Parathyroid adenoma (tissue), 2 donors: ENCODE measurements around the gene TRAPPC11.
A peak's percentile ranks its signal among the peaks of the same experiment; 100 is the strongest.
"Not testable (repeated sequence)": the region's sequence is repeated elsewhere in the genome, so short reads cannot be mapped to it uniquely, and the experiment has no call there.

ENCODE experiments used
- H2AFZ ChIP-seq: fragments of 300-600 bp; sonication (generic); one replicate; pipeline ENCODE4 v1.7.0; 2017; ENCODE audit warnings: antibody characterized with exemption, mild to moderate bottlenecking
- H3K27ac ChIP-seq: fragments of 300-600 bp; sonication (generic); one replicate; pipeline ENCODE4 v1.7.0; 2017
- H3K27me3 ChIP-seq: fragments of 300-600 bp; sonication (generic); one replicate; pipeline ENCODE4 v1.7.0; 2017; ENCODE audit warnings: low read length; ENCODE audit not compliant: control insufficient read depth, insufficient read depth
- H3K36me3 ChIP-seq: fragments of 300-600 bp; sonication (generic); one replicate; pipeline ENCODE4 v1.7.0; 2017; ENCODE audit warnings: low read length; ENCODE audit not compliant: control insufficient read depth, insufficient read depth
- H3K4me1 ChIP-seq: fragments of 300-600 bp; sonication (generic); one replicate; pipeline ENCODE4 v1.7.0; 2017; ENCODE audit warnings: control low read depth
- H3K4me2 ChIP-seq: fragments of 300-600 bp; sonication (generic); one replicate; pipeline ENCODE4 v1.7.0; 2017; ENCODE audit warnings: low read length
- H3K4me3 ChIP-seq: fragments of 300-600 bp; sonication (generic); one replicate; pipeline ENCODE4 v1.7.0; 2017; ENCODE audit warnings: low read depth, low read length
- H3K79me2 ChIP-seq: fragments of 300-600 bp; sonication (generic); one replicate; pipeline ENCODE4 v1.7.0; 2017; ENCODE audit warnings: control low read depth
- H3K9ac ChIP-seq: fragments of 300-600 bp; sonication (generic); one replicate; pipeline ENCODE4 v1.7.0; 2017; ENCODE audit warnings: mild to moderate bottlenecking
- H3K9me3 ChIP-seq: fragments of 300-600 bp; sonication (generic); one replicate; pipeline ENCODE4 v1.7.0; 2017; ENCODE audit warnings: low read length; ENCODE audit not compliant: control insufficient read depth
- TF ChIP-seq, protein P1 (sequence below): fragments of 300-600 bp; sonication (generic); IDR thresholded peaks from one replicate; pipeline ENCODE4 v1.7.0; 2017; ENCODE audit warnings: antibody characterized with exemption, mild to moderate bottlenecking
- donor health status: primary hyperparathyroidism.

TRAPPC11 gene

DNA sequence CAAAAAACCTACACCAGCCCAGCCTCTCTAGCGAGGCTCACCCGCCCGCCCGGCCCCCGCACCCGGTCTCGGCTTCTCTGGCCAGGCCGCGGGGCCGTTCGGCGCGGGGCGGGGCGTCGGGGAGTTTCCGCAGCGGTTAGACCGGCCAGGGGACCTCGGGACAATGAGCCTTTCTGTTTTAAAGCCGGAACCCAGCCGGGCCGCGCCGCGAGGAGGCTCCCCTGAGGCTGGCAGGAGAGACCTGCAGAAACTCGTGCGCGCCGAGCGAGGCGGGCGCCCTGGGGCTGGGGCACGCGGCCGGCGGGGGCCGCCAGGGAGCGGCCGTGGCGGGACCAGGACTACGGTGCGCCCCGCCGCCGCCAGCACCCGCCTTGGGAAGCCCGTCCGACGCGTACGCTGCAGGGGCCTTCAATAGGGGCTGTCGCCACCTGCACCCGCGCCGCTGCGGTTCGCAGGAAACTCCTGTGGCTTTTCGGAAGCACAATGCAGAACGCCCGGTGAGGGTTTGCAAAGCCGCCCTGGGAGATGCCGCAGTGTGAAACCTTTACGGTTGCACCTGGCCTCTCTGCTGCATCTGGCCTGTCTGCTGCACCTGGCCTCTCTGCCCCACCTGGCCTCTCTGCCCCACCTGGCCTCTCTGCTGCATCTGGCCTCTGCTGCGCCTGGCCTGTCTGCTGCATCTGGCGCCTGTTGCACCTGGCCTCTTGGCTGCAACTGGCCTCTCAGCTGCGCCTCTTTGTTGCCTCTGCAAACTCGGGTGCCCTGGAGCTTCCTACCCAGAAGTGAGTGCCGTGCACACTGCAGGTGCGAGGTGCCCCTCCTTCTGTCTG is 63.9 kb downstream of the TRAPPC11 start:
- H3K4me3 ChIP-seq: peak overlapping the region; percentile 46
- H3K79me2 ChIP-seq: no peaks in the 10 kb centered on the region
- H3K9me3 ChIP-seq: no peaks in the 10 kb centered on the region
- TF ChIP-seq, protein P1, sequence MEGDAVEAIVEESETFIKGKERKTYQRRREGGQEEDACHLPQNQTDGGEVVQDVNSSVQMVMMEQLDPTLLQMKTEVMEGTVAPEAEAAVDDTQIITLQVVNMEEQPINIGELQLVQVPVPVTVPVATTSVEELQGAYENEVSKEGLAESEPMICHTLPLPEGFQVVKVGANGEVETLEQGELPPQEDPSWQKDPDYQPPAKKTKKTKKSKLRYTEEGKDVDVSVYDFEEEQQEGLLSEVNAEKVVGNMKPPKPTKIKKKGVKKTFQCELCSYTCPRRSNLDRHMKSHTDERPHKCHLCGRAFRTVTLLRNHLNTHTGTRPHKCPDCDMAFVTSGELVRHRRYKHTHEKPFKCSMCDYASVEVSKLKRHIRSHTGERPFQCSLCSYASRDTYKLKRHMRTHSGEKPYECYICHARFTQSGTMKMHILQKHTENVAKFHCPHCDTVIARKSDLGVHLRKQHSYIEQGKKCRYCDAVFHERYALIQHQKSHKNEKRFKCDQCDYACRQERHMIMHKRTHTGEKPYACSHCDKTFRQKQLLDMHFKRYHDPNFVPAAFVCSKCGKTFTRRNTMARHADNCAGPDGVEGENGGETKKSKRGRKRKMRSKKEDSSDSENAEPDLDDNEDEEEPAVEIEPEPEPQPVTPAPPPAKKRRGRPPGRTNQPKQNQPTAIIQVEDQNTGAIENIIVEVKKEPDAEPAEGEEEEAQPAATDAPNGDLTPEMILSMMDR: no peak
- no peaks in the 10 kb centered on the region for H3K36me3 ChIP-seq
- no peak overlapping the region for H3K27ac ChIP-seq
- H3K4me2 ChIP-seq: peak overlapping the region; percentile 69
- no peaks in the 10 kb centered on the region for H3K27me3 ChIP-seq
- H3K4me1 ChIP-seq: no peaks in the 10 kb centered on the region
- H3K9ac ChIP-seq: no peak overlapping the region
- H2AFZ ChIP-seq: peak overlapping the region; percentile 60

DNA sequence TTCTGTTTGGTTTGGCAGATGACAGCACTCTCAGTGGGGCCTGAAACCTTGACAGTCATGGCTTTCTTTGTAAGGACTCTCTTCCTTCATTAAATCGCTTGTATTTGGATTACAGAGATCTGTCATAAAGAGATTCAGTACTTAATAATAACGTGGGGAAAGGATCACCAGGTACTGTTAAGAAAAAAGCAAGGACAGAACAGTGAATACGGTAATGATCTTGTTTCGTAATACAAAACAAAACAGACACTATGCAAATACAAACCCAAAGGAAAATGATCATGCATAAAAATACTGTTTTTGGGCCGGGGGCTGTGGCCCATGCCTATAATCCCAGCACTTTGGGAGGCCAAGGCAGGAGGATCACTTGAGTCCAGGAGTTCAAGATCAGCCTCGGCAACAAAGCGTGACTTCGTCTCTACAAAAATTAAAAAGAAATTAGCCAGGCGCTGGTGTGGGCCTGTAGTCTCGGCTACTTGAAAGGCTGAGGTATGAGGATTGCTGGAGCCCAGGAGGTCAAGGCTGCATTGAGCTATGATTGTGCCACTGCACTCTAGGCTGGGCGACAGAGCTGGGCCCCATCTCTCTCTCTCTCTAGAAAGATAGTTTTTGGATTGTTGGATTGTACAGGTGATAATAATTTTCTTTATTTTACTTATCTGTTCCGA is 64.6 kb downstream of the TRAPPC11 start:
- H3K27me3 ChIP-seq: no peaks in the 10 kb centered on the region
- TF ChIP-seq, protein P1: no peak
- H3K4me1 ChIP-seq: no peaks in the 10 kb centered on the region
- H3K4me3 ChIP-seq: no peak overlapping the region
- H3K9ac ChIP-seq: no peak overlapping the region
- H3K4me2 ChIP-seq: no peak overlapping the region
- H3K9me3 ChIP-seq: no peaks in the 10 kb centered on the region
- H2AFZ ChIP-seq: peak overlapping the region; percentile 53
- no peaks in the 10 kb centered on the region for H3K36me3 ChIP-seq
- H3K27ac ChIP-seq: no peak overlapping the region
- no peaks in the 10 kb centered on the region for H3K79me2 ChIP-seq

GRCh38 chr4:183725585-183725984 is 66.5 kb downstream of the TRAPPC11 start:
- H3K79me2 ChIP-seq, H3K4me2 ChIP-seq, H3K27ac ChIP-seq, H3K9ac ChIP-seq, H3K36me3 ChIP-seq, H3K9me3 ChIP-seq, H3K4me3 ChIP-seq, H3K27me3 ChIP-seq, H3K4me1 ChIP-seq, H2AFZ ChIP-seq: not testable (repeated sequence)

DNA sequence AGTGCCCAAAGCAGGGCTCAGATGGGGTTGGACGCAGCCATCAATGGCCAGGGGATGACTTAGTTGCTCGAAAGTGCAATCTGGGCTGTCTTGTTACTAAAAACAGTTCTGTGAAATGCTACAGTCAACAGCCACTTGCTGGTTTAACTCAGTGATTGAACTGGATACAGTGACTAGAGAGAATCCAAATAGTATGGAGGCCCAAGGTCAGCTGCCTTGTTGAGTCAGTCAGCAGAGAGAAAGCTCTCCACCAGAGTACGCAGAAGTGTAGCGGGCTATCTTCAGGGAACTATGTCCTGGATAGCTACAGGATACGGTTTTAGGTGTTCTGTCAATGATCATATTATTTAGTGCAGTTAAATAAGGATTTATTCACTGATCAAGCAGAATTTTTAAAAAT is 68.4 kb downstream of the TRAPPC11 start:
- Histone ChIP-seq H3K27me3 (no peaks in the 10 kb centered on the region), H3K36me3 (no peaks in the 10 kb centered on the region)
- TF ChIP-seq, protein P1: no peak

DNA sequence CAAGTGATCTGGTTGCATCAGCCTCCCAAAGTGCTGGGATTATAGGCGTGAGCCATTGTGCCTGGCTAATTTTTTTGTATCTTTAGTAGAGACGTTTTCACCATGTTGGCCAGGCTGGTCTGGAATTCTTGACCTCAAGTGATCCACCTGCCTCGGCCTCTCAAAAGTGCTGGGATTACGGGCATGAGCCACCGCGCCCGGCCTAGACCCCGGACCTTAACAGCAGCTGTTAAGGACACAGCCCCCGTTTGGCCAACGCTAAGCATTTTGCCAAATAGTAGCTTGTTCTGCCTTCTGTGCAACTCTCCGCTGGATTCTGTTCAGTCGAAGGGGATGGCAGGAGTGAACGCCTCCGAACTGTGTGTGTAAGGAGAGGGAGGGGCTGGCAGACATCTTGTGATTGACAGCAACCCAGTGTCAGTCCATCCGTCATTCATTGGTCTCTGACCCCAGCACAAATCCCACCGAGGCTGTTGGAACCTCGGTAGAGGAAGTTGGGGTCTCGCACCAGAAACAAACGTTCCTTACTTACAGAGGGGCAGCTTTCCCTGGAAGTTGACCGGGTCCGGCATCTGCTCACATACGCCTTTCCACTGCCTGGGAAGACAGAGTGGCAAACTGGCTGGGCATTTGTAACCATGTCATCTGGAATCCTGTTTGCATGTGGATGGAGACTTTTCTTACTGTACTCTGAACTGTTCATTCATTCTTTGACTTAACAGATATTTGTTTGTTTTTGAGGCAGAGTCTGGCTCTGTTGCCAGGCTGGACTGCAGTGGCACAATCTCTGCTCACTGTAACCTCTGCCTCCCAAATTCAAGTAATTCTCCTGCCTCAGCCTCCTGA is 69.4 kb downstream of the TRAPPC11 start:
- no peak overlapping the region for H3K9ac ChIP-seq
- no peaks in the 10 kb centered on the region for H3K36me3 ChIP-seq
- H3K4me1 ChIP-seq: no peaks in the 10 kb centered on the region
- no peaks in the 10 kb centered on the region for H3K79me2 ChIP-seq
- H3K27ac ChIP-seq: no peak overlapping the region
- H3K4me3 ChIP-seq: no peak overlapping the region
- no peaks in the 10 kb centered on the region for H3K27me3 ChIP-seq
- H2AFZ ChIP-seq: no peak overlapping the region
- no peak overlapping the region for H3K4me2 ChIP-seq
- TF ChIP-seq, protein P1: no peak
- no peaks in the 10 kb centered on the region for H3K9me3 ChIP-seq

More for the DNA sequence above, 68.4 kb downstream of the TRAPPC11 start:
- Histone ChIP-seq H3K9me3 (no peaks in the 10 kb centered on the region), H3K27ac (no peak overlapping the region), H3K4me3 (no peak overlapping the region), H2AFZ (no peak overlapping the region), H3K9ac (no peak overlapping the region), H3K4me2 (no peak overlapping the region), H3K79me2 (no peaks in the 10 kb centered on the region), H3K4me1 (no peaks in the 10 kb centered on the region)
